Measurements from ENCODE around the gene CTRL.

GRCh38 chr16:67935402-67936123 lies 3.9 kb upstream of the CTRL start:
- TF ChIP-seq ZNF8 (CRISPR knock-in tag; IDR thresholded peaks at IDR 0.05) = no peak
- no peak for TF ChIP-seq PPARA (CRISPR knock-in tag; IDR thresholded peaks at IDR 0.05; ENCODE audit: borderline replicate concordance)
- TF ChIP-seq, protein P1, sequence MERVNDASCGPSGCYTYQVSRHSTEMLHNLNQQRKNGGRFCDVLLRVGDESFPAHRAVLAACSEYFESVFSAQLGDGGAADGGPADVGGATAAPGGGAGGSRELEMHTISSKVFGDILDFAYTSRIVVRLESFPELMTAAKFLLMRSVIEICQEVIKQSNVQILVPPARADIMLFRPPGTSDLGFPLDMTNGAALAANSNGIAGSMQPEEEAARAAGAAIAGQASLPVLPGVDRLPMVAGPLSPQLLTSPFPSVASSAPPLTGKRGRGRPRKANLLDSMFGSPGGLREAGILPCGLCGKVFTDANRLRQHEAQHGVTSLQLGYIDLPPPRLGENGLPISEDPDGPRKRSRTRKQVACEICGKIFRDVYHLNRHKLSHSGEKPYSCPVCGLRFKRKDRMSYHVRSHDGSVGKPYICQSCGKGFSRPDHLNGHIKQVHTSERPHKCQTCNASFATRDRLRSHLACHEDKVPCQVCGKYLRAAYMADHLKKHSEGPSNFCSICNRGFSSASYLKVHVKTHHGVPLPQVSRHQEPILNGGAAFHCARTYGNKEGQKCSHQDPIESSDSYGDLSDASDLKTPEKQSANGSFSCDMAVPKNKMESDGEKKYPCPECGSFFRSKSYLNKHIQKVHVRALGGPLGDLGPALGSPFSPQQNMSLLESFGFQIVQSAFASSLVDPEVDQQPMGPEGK (CRISPR knock-in tag; IDR thresholded peaks at IDR 0.05; ENCODE audit: borderline replicate concordance) = no peak
- TF ChIP-seq, protein P2, sequence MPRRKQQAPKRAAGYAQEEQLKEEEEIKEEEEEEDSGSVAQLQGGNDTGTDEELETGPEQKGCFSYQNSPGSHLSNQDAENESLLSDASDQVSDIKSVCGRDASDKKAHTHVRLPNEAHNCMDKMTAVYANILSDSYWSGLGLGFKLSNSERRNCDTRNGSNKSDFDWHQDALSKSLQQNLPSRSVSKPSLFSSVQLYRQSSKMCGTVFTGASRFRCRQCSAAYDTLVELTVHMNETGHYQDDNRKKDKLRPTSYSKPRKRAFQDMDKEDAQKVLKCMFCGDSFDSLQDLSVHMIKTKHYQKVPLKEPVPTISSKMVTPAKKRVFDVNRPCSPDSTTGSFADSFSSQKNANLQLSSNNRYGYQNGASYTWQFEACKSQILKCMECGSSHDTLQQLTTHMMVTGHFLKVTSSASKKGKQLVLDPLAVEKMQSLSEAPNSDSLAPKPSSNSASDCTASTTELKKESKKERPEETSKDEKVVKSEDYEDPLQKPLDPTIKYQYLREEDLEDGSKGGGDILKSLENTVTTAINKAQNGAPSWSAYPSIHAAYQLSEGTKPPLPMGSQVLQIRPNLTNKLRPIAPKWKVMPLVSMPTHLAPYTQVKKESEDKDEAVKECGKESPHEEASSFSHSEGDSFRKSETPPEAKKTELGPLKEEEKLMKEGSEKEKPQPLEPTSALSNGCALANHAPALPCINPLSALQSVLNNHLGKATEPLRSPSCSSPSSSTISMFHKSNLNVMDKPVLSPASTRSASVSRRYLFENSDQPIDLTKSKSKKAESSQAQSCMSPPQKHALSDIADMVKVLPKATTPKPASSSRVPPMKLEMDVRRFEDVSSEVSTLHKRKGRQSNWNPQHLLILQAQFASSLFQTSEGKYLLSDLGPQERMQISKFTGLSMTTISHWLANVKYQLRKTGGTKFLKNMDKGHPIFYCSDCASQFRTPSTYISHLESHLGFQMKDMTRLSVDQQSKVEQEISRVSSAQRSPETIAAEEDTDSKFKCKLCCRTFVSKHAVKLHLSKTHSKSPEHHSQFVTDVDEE (CRISPR knock-in tag; IDR thresholded peaks at IDR 0.05) = no peak
- no peak for TF ChIP-seq RARB (CRISPR knock-in tag; IDR thresholded peaks at IDR 0.05)
- TF ChIP-seq ZFP3 (CRISPR knock-in tag; IDR thresholded peaks at IDR 0.05) = no peak

All from SK-N-SH treated with all-trans-retinoic acid at 6 μM for 48 hours (cell line).